Measurements from ENCODE around the gene KCNK7. TPM values are rescaled to one million over a fixed set of nuclear protein-coding genes. Genes with fewer than 3 reads are reported as not detected.
A peak's percentile ranks its signal among the peaks of the same experiment; 100 is the strongest.

The KCNK7 gene
- total and polyA plus RNA-seq, 2 donors (not counting 3 experiments of a cell fraction or from before 2014, with no cell fraction given) = 0.17 to 0.60 TPM

GRCh38 chr11:65558002-65558929 is 37.3 kb downstream of the KCNK7 start, which contains the start of gene LTBP3:
TSS of gene LTBP3 (minus strand) at chr11:65558359. CDS start at chr11:65557959, 400 bp downstream.
- Histone ChIP-seq H3K4me1 (ENCODE audit: control insufficient read depth, extremely low read depth, insufficient read depth, low read length) (peaks cover 60% of the 10 kb centered on the region), H3K4me2 (ENCODE audit: insufficient read depth, low read length) (peak within 1 kb of the TSS; percentile 68), H3K36me3 (ENCODE audit: control insufficient read depth in 2 of 2, extremely low read depth in 1 of 2, insufficient read depth in 2 of 2, low read length in 2 of 2) (no peaks in the 10 kb centered on the region), H3K79me2 (ENCODE audit: control insufficient read depth, insufficient read depth, low read length) (peaks cover 22% of the 10 kb centered on the region), H3K9me1 (replicated peaks; ENCODE audit: control insufficient read depth, extremely low read depth, insufficient read depth, low read length) (no peaks in the 10 kb centered on the region), H2AFZ (ENCODE audit: low read depth, low read length) (no peak within 1 kb of the TSS), H3K27me3 (ENCODE audit: control insufficient read depth in 2 of 2, insufficient read depth in 2 of 2, low read length in 2 of 2) (no peaks in the 10 kb centered on the region), H3K9ac (replicated peaks; ENCODE audit: extremely low read depth, insufficient read depth, low read length) (peak within 1 kb of the TSS; percentile 61), H3K9me3 (replicated peaks; ENCODE audit: control insufficient read depth, insufficient read depth, low read length) (no peaks in the 10 kb centered on the region), H4K20me1 (replicated peaks; ENCODE audit: control insufficient read depth, extremely low read depth, insufficient read depth, low read length) (no peaks in the 10 kb centered on the region), H3K27ac (ENCODE audit: insufficient read depth, low read depth, low read length) (peak within 1 kb of the TSS; percentile 78), H3K4me3 (replicated peaks in 1 of 3; ENCODE audit: insufficient read depth in 1 of 3, low read depth in 1 of 3, low read length in 3 of 3) (peak within 1 kb of the TSS; percentile 25 to 52 (median 48))
- peak; percentile 91 for FAIRE-seq
- peak; percentile 84 for DNase-seq (ENCODE audit: low read depth, low spot score)
- intact Hi-C loops (cut with micrococcal nuclease) (loop anchor here (1.0 kb wide), 1 partner anchor 16 kb away; no protein-coding TSS in a partner anchor), dilution Hi-C loops (cut with MboI; ENCODE audit: extremely low pct_ligation_motif_present, low sequenced_read_pairs) (no loop called here)
- CTCF ChIA-PET = interaction anchor here (1.5 to 4.3 kb wide), 5 partner anchors 9 to 30 kb away, joined by 5 to 54 read pairs (median 17); partner anchors contain the start of genes FAM89B and ZNRD2
- no TSS peak for BruUV-seq (replicated peaks)
- TF ChIP-seq POLR2AphosphoS5 (IDR thresholded peaks at IDR 0.05; ENCODE audit: insufficient read depth, low read depth, low read length) (peak; percentile 85), EZH2 (IDR thresholded peaks at IDR 0.05; ENCODE audit: borderline replicate concordance, low read depth, low read length, severe bottlenecking) (no peak), MYC (IDR thresholded peaks at IDR 0.05; ENCODE audit: low read depth, low read length) (no peak), POLR2A (IDR thresholded peaks at IDR 0.05; ENCODE audit: low read depth, low read length) (peak; percentile 62)
- POLR2A ChIA-PET = interaction anchor here (1.3 kb wide), 1 partner anchor 18 kb away, joined by 3 read pairs; no protein-coding TSS in a partner anchor

All from endothelial cell of umbilical vein (primary cell).